Measurements from ENCODE around the gene EXO5. TPM values are rescaled to one million over a fixed set of nuclear protein-coding genes. Genes with fewer than 3 reads are reported as not detected.

The EXO5 gene
- total RNA-seq, 4 donors from 2014 or later, result 0.95 to 3.1 (median 1.7) TPM

DNA sequence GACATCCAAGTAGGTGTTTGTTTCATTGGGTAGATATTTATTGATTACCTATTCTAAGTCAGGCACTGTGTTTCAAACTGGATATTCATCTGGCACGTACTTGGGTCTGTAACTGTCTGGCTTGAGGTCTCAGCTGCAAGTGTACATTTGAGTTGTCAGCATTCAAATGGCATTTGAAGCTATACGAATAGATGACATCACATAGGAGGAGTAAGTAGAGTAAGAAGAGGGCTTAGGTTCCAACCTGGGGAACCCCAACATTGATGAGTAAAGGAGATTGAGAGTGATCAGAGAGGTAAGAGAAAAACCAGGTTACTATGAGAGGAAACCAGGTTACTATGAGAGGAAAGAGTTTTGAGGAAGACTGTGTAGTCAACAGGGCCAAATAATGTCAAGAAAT, 53.6 kb downstream of the EXO5 start:
- no peaks in the 10 kb centered on the region for H3K36me3 ChIP-seq
- no peak overlapping the region for H3K4me3 ChIP-seq
- intact Hi-C loops (cut with DNase I; ENCODE audit: low total_unique reads) (no loop called here), in situ Hi-C loops (cut with MboI; ENCODE audit: low sequenced_read_pairs in 4 of 4) (no loop called here)
- no peaks in the 10 kb centered on the region for H3K27me3 ChIP-seq
- H3K27ac ChIP-seq, result no peak overlapping the region
- DNase-seq, result no peak
- TF ChIP-seq POLR2A (IDR thresholded peaks at IDR 0.05) (no peak), CTCF (IDR thresholded peaks at IDR 0.05 in 4 of 5, conservative IDR thresholded peaks at IDR 0.05 in 1 of 5) (no peak)
- no peak for ATAC-seq
- H3K9me3 ChIP-seq, result no peaks in the 10 kb centered on the region
- no peaks in the 10 kb centered on the region for H3K4me1 ChIP-seq

GRCh38 chr1:40563266-40563665, 54.7 kb downstream of the EXO5 start:
- Histone ChIP-seq H3K27ac (no peak overlapping the region), H3K9me3 (no peaks in the 10 kb centered on the region), H3K4me3 (no peak overlapping the region), H3K36me3 (no peaks in the 10 kb centered on the region), H3K27me3 (no peaks in the 10 kb centered on the region), H3K4me1 (no peaks in the 10 kb centered on the region)
- intact Hi-C loops (cut with DNase I; ENCODE audit: low total_unique reads) (no loop called here), in situ Hi-C loops (cut with MboI; ENCODE audit: low sequenced_read_pairs in 4 of 4) (no loop called here)
- no peak for TF ChIP-seq POLR2A (IDR thresholded peaks at IDR 0.05)
- TF ChIP-seq CTCF (IDR thresholded peaks at IDR 0.05 in 4 of 5, conservative IDR thresholded peaks at IDR 0.05 in 1 of 5), result no peak
- ATAC-seq, result no peak
- no peak for DNase-seq

DNA sequence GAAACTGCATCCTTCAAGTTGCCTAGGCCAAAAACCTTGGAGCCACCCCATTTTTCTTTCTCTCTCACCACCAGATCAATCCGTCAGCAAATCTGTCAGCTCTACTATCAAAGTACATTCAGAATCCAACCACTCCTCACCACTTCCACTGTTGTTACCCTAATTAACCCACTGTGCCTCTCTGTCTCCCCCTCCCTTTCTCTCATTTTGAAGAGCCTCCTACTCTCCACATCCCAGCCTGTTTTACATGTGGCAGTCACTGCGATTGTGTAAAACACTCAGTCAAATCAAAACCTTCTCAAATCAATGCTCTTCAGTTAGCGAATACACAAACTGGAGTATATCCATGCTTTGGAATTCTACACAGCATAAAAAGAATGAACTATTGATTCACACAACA, 55.9 kb downstream of the EXO5 start:
- in situ Hi-C loops (cut with MboI; ENCODE audit: low sequenced_read_pairs in 4 of 4) (no loop called here), intact Hi-C loops (cut with DNase I; ENCODE audit: low total_unique reads) (no loop called here)
- Histone ChIP-seq H3K27me3 (no peaks in the 10 kb centered on the region), H3K9me3 (no peaks in the 10 kb centered on the region), H3K36me3 (no peaks in the 10 kb centered on the region), H3K4me1 (no peaks in the 10 kb centered on the region), H3K4me3 (no peak overlapping the region), H3K27ac (no peak overlapping the region)
- DNase-seq (no peak), ATAC-seq (no peak)
- no peak for TF ChIP-seq POLR2A (IDR thresholded peaks at IDR 0.05)
- TF ChIP-seq CTCF (IDR thresholded peaks at IDR 0.05 in 4 of 5, conservative IDR thresholded peaks at IDR 0.05 in 1 of 5), result no peak

DNA sequence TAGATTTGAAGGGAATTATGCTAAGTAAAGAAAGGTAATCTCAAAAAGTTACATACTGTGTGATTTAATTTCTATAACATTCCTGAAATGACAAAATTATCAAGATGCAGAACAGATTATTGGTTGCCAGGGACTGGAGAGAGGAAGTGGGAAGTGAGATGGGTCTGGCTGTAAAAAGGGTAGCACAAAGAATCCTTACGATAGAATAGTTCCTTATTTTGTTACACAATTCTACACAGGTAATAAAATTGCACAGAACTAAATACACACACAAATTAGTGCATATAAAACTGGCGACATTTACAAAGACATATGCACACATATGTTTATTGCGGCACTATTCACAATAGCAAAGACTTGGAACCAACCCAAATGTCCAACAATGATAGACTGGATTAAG, 56.3 kb downstream of the EXO5 start:
- Histone ChIP-seq H3K4me1 (no peaks in the 10 kb centered on the region), H3K4me3 (no peak overlapping the region), H3K27me3 (no peaks in the 10 kb centered on the region), H3K27ac (no peak overlapping the region), H3K36me3 (no peaks in the 10 kb centered on the region), H3K9me3 (no peaks in the 10 kb centered on the region)
- in situ Hi-C loops (cut with MboI; ENCODE audit: low sequenced_read_pairs in 4 of 4), result no loop called here
- TF ChIP-seq CTCF (IDR thresholded peaks at IDR 0.05 in 4 of 5, conservative IDR thresholded peaks at IDR 0.05 in 1 of 5) (no peak), POLR2A (IDR thresholded peaks at IDR 0.05) (no peak)
- intact Hi-C loops (cut with DNase I; ENCODE audit: low total_unique reads), result no loop called here
- ATAC-seq (no peak), DNase-seq (no peak)

Other genes starting within 250 kb of the EXO5 start
- 1 to 10 TPM in 1 of 4 donors, under 1 TPM in 1, not detected in 2; 0.07 to 8.9 TPM for gene COL9A2, start 191.5 kb upstream of the EXO5 start, total RNA-seq
- 100 to 1,000 TPM in 1 of 4 donors, 10 to 100 TPM in 3; 14.9 to 121 (median 47.5) TPM for gene SMAP2, start 135.0 kb upstream of the EXO5 start, total RNA-seq
- under 1 TPM in 3 of 4 donors, not detected in 1; 0.20 to 0.36 (median 0.35) TPM for gene ZFP69B, start 58.3 kb upstream of the EXO5 start, total RNA-seq
- under 1 TPM in 3 of 4 donors, not detected in 1; 0.13 to 0.41 (median 0.29) TPM for gene ZFP69, start 31.5 kb upstream of the EXO5 start, total RNA-seq
- gene ZNF684, start 22.9 kb downstream of the EXO5 start, total RNA-seq, result 1 to 10 TPM; 2.0 to 7.1 (median 2.9) TPM
- gene RIMS3, start 156.9 kb downstream of the EXO5 start, total RNA-seq, result under 1 TPM; 0.31 to 0.67 (median 0.44) TPM
- gene NFYC, start 182.9 kb downstream of the EXO5 start, total RNA-seq, result 10 to 100 TPM; 45.3 to 58.6 (median 57.4) TPM

Data from gastrocnemius medialis (tissue), 4 donors.